Stimulated activated CD4-positive, alpha-beta T cell treated with anti-CD3 and anti-CD28 coated beads, TNF-alpha, amount 100 ng/mL, for 4 hours (primary cell): ENCODE measurements around the gene POU2F3.

Source experiments
- DNase-seq, 3 experiments: peaks; one replicate each; pipeline ENCODE4 v3.0.0-alpha.2; 2020; ENCODE audit warnings: low read depth in 3 of 3

The POU2F3 gene

DNA sequence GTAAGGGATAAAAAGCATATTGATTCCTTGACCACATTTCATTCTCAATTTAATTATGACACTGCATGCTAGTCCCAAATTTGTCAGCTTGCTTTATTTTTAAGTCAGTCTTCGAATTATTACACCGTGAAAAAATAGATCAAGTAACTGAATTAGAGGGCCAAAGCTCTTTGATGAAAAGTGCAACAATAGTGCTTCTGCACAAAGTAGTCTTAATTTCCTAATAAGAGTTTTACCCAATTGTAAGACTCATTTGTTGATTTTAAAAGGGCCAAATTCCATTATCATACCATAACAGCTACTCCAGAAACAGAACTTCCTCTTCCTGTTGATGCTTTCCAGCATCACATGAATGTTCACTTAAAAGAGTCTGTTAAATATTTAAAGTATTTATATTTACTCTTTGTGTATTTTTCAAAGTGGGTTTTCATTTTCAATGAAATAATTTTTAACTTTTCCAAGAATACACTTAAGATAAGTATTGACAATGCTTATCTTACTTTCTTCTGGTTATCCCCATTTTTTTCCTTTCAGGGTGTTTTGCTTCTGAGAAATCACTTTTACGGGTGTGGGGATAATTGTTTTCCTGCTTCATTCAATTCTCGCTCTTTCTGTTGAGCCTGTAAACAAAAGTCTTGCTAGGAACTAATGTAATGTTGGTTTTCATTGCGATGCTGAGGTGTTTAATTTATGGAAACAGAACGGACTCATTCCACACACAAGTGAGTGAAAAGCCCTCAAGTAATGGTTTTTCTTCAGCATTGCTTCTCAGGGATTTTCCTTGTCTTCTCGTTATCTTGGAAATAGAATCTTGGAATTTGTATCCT, 98.4 kb downstream of the POU2F3 start:
- DNase-seq, result no peak

DNA sequence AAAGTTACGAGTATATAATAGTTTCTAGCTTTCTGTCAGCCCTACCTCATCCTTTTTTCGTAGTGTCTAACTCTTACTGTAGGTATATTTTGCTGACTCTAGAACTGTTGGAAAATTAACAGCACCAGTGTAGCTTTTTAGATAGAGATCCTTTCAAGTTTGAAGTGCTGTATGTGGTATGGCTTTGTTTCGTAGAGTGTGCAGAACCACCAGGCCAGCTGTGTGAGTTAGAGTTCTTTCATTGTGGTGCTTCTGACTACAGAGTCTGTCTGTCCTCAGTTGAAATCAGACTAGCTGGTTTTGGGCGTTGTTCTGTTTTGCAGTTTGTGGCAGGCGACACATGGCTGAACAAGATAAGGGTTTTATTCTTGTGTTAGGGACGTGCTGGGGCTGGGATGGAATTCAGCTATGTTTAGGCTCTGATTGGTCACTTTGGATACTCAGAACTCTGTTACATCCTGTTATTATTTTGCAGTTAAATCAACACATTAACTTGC, 99.5 kb downstream of the POU2F3 start:
- no peak for DNase-seq

DNA sequence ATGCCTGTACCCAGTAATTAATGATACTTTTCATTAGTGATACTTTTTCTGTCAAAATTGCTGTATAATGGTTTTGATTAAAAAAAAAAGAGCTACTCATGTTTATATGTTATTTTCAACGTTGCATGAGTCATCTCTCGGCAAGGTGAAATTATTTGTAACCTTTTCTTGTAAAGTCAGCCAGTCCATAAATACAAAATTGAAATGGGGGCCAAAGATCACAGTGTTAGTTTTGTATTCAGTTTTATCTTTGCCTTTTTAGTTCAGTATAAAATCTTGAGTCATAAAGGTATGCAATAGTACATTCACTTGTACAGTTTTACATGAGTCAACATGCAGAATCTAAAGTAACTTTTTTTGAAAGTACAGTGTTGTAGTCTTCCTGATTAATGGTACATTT, 100.6 kb downstream of the POU2F3 start:
- DNase-seq, result no peak

DNA sequence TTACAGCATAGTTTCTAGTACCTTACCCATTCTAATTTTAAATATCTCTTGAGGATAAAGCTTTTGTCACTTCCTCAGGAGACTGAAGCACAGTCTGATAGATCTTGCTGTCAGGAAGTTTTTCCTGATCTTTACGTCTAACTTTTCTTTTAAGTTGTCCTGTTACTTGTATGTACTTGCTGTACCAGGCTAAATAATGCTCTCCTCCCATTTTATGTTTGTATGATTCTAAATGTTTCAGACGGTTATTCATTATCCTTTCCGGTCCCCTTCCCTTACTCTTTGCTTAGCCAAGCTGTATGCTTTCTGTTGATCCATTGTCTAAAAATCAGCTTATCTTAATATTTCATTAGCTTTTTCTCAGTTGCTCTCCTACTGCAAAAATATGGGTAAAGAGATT, 102.3 kb downstream of the POU2F3 start:
- DNase-seq, result no peak

DNA sequence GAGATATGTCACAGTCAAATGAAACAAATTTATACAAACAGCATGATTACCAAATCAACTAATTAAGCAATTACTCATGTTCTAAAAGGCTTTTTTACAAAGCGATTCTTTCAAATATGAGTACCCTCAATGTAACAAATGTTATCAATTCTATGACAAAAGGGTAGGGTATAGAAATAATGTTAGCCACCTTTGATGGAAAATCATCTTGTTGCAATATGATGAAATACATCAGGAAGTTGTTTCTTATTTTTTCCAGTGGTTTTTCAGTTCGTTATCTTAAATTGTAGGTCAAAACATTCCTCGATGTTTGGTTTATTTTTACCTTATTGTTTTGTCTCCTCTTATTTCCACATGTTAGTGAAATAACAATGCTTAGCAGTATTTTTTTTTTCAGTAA, 102.7 kb downstream of the POU2F3 start:
- DNase-seq, result no peak

DNA sequence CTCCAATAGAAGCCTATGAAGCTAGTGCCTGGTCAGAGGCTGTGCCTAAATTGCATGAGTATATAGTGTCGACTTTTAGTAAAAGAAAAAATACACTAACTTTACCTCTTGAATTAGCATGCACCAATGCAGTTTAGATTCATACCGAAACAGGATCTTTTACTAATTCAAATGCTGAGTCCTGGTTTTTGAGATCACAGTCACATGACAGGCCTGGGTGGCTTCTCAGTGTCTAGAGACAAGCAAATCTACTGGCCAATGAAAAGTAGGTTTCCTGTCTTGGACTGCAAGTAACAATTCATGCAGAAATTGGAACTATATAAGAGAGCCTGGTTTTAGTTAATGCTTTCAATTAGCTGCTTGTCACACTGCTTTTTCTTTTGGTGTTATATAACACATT, 103.5 kb downstream of the POU2F3 start:
- no peak for DNase-seq

DNA sequence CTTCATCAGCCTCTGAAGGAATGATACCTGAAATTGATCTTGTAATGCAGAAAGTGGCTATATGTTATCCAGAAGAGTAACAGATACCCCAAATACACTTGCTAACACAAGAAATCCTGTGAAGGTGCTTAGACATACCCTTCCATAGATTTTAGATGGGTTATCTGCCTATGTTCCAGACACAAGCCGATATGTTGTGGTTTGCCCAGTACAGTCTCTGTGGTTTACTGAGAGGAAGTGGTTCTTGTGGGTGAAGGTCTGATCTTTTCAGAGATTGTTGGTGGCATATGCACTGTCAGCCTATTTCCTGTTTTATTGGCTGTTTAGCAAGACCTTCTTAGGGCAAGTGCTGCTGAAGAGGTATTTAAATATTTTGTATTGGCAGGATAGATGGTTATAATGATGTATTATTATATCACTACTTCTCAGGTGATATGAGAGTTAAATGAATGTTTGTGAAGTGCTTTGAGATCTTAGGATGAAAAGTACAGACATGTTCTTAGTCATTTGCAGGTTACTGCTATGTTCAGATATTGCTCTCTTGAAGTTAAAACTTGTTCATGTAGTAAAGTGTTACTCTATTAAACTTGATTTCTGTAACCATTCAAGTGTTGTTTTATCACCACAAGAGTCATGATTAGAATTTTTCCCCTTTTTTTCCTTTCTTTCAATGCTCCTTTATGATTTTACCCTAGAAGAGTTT, 104.5 kb downstream of the POU2F3 start:
- DNase-seq, result no peak

DNA sequence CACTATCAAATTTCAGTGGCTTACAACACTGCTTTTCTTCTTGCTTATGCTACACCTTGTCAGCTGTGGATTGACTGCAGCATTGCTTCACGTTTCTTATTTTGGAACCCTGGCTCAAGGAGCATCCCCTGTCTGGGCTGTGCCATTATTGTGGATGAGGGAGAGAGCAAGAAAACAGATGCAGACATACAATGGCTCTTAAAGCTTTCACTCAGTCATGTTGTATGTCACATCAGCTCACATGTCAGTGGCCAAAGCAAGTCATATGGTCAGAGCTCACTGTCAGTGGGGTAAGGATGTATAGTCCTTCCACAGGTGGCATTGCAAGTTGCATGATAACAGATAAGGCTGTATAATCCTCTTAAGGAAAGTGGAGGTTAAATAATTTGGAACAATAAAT, 106.3 kb downstream of the POU2F3 start:
- DNase-seq, result no peak

DNA sequence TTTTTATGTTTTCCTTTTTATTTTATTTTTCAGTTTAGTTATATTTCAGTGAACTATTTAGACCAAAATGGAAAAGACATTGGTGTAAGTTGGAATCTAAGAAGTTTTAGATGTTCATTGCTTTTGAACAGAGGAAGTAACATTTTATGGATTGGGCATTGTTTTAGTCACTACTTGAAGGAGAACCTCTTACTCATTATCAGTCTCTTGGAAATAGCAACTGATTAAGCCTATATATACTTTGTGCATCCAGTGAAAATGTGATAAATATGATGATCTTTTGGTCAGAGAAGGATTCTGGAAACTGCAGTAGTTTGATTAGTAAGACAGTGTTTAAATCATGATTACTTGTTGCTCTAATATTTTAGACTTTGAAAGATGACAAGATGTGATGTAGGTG, 110.7 kb downstream of the POU2F3 start:
- DNase-seq, result no peak

DNA sequence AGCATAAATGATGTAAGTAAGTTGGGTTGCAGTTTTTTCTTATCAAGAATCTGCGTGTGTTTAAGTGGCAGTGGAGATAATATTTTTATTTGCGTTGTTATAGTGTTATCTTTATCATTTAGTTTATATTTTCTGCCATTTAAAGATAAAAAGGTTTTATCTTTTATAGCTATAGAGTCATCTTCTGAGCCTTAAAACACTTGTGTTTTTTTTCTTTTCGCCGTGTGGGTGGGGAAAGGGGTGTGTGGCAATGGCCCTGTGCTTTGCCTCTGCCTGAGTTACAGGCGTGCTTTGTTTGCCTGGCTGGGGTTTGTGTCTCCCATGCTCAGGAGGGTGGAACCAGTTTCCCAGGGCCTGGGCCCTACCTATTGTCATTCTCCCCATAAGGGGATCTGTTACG, 112.5 kb downstream of the POU2F3 start:
- DNase-seq, result no peak

DNA sequence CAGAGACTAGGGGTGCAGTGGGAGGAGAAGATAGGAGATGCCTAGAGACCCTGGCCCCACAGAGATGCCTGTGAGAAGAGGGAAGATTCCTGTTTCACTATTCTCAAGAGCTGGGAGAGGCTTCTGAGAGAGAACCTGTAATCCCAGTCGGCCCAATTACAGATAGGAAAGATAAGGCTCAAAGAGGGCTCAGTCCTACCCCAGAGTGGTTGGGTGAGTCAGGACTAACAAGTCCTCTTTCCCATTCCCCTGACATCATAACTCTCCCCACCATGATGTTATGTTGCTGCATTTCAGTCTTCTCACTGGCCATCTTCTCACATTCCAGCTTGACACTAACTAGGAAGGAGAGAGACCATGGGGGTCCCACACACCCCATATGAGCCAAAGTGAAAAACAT, 114.1 kb downstream of the POU2F3 start:
- no peak for DNase-seq

DNA sequence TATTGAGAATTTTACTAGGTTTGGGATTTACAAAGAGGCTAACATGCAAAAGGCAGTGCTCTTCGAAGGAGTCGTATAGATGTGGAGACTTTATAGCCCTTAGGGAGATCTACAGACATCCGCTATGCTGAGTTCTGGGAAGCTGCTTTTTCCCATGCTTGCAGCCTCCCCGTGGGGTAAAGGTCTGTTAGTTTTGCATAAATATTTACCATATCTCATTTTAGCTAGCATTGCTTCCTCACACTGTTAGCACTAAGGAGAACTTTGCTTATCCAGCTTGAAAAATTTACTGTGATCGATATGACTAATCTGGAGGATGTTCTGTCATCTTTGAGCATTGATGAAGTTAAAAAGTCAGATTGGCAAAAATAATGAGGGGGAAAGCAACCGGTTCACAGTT, 114.8 kb downstream of the POU2F3 start:
- DNase-seq, result no peak

DNA sequence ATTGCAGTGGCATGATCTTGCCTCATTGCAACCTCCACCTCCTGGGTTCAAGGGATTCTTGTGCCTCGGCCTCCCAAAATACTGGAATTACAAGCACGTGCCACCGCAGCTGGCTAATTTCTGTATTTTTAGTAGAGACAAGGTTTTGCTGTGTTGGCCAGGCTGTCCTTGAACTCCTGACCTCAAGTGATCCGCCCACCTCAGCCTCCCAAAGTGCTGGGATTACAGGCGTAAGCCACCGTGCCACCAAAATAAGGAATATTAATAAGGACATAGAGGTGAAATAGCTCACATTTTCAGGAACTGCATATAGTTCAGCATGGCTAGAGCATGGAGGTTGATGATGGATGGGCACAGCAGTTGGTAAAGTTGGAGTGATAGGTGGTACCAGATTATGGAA, 117.7 kb downstream of the POU2F3 start:
- no peak for DNase-seq

DNA sequence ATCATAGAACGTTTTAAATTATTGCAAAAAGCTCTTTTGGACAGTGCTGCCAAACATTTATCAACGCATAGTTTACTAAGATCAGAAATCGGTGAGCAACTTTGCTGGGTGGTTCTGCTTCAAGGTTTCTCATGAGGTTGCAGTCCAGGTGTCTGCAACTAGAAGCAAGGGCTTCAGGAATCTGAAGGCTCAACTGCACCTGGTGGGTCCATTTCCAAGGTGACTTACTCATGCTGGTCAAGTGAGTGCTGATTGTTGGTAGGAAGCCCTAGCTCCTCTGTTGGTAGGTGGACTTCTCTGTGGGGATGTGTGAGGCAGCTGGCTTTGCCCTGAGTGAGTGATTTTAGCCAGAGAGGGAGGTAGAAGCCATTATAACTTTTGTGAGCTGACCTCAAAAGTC, 118.8 kb downstream of the POU2F3 start:
- no peak for DNase-seq

DNA sequence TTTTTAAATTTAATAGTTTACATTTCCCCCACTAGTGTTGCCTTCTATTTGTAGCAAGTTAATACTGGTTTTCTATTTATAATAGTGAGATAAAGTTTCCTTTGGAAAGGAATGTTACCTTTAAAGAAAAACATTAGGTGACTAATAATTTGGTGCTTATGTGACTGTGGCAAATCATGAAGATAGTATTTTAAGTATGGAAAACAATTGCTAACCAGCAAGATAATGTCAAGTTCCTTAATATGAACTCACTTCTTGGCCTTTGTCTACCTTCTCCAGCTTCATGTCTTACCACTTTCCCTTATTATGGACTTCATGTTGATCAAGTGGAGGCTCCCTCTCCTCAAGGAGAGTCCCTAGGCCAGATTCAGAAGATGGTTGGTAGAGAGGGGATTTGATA, 123.5 kb downstream of the POU2F3 start:
- DNase-seq, result no peak

DNA sequence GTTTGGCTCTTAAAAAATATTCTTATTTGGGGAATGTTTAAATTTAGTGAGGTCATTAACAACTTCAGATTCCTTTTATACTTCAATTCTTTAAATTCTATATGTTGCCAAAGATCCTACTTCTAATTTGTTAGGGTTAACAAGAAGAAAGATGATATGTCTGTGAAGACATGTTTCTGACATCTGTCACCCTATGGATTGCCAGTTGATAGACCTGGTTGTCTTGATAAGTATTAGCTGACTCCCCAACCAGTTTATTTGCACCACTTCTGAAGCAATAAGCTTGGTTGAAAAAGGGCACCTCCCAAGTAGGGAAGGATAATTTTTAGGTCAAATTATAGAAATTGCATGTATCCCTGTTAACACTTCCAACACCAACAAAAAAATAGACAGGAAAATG, 125.6 kb downstream of the POU2F3 start:
- no peak for DNase-seq
